ENCODE measurements around the gene CLDN2. TPM values are rescaled to one million over a fixed set of nuclear protein-coding genes. Genes with fewer than 3 reads are reported as not detected.
A peak's percentile ranks its signal among the peaks of the same experiment; 100 is the strongest.

CLDN2 gene
- total RNA-seq, 4 donors from 2014 or later: 0.29 to 0.34 TPM; not detected in 2

DNA sequence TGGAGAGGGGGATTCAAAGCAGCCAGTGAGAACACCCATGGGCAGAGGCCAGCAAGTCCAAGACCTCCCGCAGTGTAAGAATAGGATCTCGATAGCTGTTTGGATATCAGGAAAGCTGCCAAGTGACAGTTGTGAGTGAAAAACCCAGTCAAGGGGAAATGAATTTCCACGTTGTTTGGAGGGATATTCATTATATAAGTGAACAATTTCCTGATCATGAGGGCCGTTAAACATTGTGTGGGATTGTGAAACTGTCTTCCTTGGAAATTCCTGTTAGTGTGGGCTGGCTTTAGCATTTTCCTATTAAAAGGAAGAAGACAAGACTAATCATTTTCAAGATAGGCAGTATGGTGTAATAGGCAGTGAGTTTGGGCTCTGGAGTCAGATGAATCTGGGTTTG is 15.0 kb downstream of the CLDN2 start:
- H3K36me3 ChIP-seq: no peaks in the 10 kb centered on the region
- no peaks in the 10 kb centered on the region for H3K9me3 ChIP-seq
- WGBS, 2 donors: 13 to 15% methylated on average over 4 of the region's 4 CpGs
- TF ChIP-seq, protein P1, sequence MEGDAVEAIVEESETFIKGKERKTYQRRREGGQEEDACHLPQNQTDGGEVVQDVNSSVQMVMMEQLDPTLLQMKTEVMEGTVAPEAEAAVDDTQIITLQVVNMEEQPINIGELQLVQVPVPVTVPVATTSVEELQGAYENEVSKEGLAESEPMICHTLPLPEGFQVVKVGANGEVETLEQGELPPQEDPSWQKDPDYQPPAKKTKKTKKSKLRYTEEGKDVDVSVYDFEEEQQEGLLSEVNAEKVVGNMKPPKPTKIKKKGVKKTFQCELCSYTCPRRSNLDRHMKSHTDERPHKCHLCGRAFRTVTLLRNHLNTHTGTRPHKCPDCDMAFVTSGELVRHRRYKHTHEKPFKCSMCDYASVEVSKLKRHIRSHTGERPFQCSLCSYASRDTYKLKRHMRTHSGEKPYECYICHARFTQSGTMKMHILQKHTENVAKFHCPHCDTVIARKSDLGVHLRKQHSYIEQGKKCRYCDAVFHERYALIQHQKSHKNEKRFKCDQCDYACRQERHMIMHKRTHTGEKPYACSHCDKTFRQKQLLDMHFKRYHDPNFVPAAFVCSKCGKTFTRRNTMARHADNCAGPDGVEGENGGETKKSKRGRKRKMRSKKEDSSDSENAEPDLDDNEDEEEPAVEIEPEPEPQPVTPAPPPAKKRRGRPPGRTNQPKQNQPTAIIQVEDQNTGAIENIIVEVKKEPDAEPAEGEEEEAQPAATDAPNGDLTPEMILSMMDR (IDR thresholded peaks at IDR 0.05): no peak
- no peak for TF ChIP-seq POLR2A (IDR thresholded peaks at IDR 0.05)
- H3K4me3 ChIP-seq (replicated peaks in 1 of 3): no peak overlapping the region
- no peak overlapping the region for H3K27ac ChIP-seq
- no peaks in the 10 kb centered on the region for H3K27me3 ChIP-seq
- DNase-seq: peak; percentile 14 to 20
- H3K4me1 ChIP-seq: peaks cover 2 to 9% of the 10 kb centered on the region in 2 donors
- intact Hi-C loops (cut with DNase I): no loop called here

DNA sequence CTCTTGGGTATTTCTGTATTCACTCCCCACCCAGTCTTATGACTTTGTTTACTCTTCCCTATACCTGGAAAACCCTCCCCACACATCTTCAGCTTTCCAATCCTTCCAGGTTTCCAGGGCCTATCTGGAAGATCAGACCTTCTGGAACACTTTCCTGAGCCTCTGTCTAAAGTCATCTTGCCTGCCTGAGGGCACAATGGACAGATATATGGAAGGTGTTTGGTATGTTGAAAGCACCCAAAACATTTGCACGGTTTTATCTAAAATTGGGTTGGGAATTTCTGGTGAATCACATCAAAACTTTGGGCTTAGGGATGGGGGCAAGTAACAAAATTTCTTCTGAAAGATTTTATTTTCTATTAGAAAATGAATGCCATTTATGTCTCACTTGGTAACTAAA is 16.0 kb downstream of the CLDN2 start:
- no peak for DNase-seq
- H3K36me3 ChIP-seq: no peaks in the 10 kb centered on the region
- H3K27me3 ChIP-seq: no peaks in the 10 kb centered on the region
- no peak for TF ChIP-seq POLR2A (IDR thresholded peaks at IDR 0.05)
- TF ChIP-seq, protein P1 (IDR thresholded peaks at IDR 0.05): no peak
- H3K9me3 ChIP-seq: no peaks in the 10 kb centered on the region
- WGBS, 2 donors: 86 to 93% methylated on average over 1 of the region's 1 CpG
- peaks cover 2 to 9% of the 10 kb centered on the region in 2 donors for H3K4me1 ChIP-seq
- no peak overlapping the region for H3K4me3 ChIP-seq (replicated peaks in 1 of 3)
- H3K27ac ChIP-seq: no peak overlapping the region
- intact Hi-C loops (cut with DNase I): no loop called here

DNA sequence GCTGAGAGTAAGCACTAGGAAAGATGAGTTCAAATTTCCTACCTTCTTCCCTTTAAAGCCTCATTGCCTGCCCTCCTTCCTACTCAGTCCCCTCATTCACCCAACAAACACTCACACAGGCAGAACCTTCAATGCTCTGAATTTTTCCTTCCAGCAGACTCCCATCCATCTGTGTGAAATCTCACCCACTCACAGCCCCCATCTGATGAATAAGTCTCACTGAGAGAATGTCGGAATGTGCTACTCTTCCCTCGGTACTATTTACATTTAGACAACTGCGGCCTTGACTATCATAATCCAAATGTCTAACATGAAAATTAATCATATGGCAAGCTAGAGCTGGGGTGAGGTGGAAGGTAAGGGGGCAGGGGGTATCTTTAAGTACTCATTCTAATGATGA is 19.4 kb downstream of the CLDN2 start:
- Histone ChIP-seq H3K36me3 (no peaks in the 10 kb centered on the region), H3K4me1 (no peaks in the 10 kb centered on the region), H3K27ac (no peak overlapping the region), H3K4me3 (replicated peaks in 1 of 3) (no peak overlapping the region), H3K27me3 (no peaks in the 10 kb centered on the region), H3K9me3 (no peaks in the 10 kb centered on the region)
- intact Hi-C loops (cut with DNase I): no loop called here
- DNase-seq: no peak
- TF ChIP-seq, protein P1 (IDR thresholded peaks at IDR 0.05): no peak
- no peak for TF ChIP-seq POLR2A (IDR thresholded peaks at IDR 0.05)
- 92 to 95% methylated on average over 3 of the region's 3 CpGs for WGBS, 2 donors

DNA sequence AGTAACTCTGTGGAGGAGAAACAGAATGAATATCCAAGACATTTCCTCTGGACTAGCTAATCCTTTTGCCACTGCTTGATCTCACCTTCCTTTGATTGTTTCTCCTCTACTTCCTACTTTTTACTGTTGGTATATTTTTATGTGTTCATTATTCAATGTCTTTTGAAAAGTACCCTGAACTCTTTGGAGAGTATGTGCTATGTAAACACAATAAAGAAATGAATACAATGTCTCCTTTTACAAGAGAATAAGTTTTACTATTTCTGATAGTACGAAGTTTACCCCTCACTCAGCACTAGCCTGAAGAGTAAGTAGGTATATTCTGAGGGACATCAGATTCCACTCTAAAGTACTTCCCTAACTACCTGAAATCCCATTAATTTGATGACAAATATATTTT is 19.9 kb downstream of the CLDN2 start:
- intact Hi-C loops (cut with DNase I): no loop called here
- TF ChIP-seq POLR2A (IDR thresholded peaks at IDR 0.05): no peak
- TF ChIP-seq, protein P1 (IDR thresholded peaks at IDR 0.05): no peak
- no peak for DNase-seq
- Histone ChIP-seq H3K27me3 (no peaks in the 10 kb centered on the region), H3K9me3 (no peaks in the 10 kb centered on the region), H3K27ac (no peak overlapping the region), H3K4me3 (replicated peaks in 1 of 3) (no peak overlapping the region), H3K4me1 (no peaks in the 10 kb centered on the region), H3K36me3 (no peaks in the 10 kb centered on the region)
- WGBS, 2 donors: 96% methylated on average over 1 of the region's 1 CpG

DNA sequence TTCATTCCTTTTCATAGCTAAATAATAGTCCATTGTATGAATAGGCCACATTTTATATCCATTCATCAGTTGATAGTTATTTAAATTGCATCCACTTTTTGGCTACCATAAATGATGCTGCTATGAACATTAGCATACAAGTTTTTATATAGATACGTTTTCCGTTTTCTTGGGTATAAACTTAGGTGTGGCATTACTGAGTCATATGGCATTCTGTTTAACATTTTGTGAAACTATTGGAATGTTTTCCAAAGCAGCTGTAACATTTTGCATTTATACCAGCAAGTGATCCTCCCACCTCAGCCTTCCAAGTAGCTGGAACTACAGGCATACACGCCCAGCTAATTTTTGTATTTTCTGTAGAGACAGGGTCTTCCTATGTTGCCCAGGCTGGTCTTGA is 26.3 kb downstream of the CLDN2 start:
- Histone ChIP-seq H3K27ac (no peak overlapping the region), H3K27me3 (no peaks in the 10 kb centered on the region), H3K9me3 (no peaks in the 10 kb centered on the region), H3K36me3 (no peaks in the 10 kb centered on the region), H3K4me3 (replicated peaks in 1 of 3) (no peak overlapping the region), H3K4me1 (no peaks in the 10 kb centered on the region)
- 92 to 97% methylated on average over 3 of the region's 3 CpGs for WGBS, 2 donors
- DNase-seq: no peak
- intact Hi-C loops (cut with DNase I): no loop called here
- TF ChIP-seq, protein P1 (IDR thresholded peaks at IDR 0.05): no peak
- TF ChIP-seq POLR2A (IDR thresholded peaks at IDR 0.05): no peak
